Endothelial cell of umbilical vein (primary cell): ENCODE results near the gene HTT.

Source experiments
- EZH2 ChIP-seq: IDR thresholded peaks from 2 replicates; pipeline ENCODE4 v1.6.1; 2012; ENCODE audit warnings: borderline replicate concordance, low read depth, mild to moderate bottlenecking, moderate library complexity, low read length, inconsistent platforms; ENCODE audit not compliant: severe bottlenecking
- FOS ChIP-seq: IDR thresholded peaks from 2 replicates; pipeline ENCODE4 v1.6.1; 2011; ENCODE audit warnings: mild to moderate bottlenecking, low read length, moderate library complexity, borderline replicate concordance; ENCODE audit not compliant: insufficient read depth
- GATA2 ChIP-seq: IDR thresholded peaks from 2 replicates; pipeline ENCODE4 v1.7.0; 2011; ENCODE audit warnings: low read depth, mild to moderate bottlenecking, moderate library complexity, mixed read lengths, low read length; ENCODE audit not compliant: insufficient read length, insufficient read depth
- JUN ChIP-seq: IDR thresholded peaks from 2 replicates; pipeline ENCODE4 v1.6.1; 2011; ENCODE audit warnings: borderline replicate concordance, low read depth; ENCODE audit not compliant: insufficient read length, insufficient read depth
- MYC ChIP-seq: IDR thresholded peaks from one replicate; pipeline ENCODE4 v1.6.1; 2011; ENCODE audit warnings: mild to moderate bottlenecking, low read depth, low read length
- POLR2A ChIP-seq: IDR thresholded peaks from 2 replicates; pipeline ENCODE4 v1.6.1; 2012; ENCODE audit warnings: low read depth, mild to moderate bottlenecking, control low read depth, low read length
- POLR2AphosphoS5 ChIP-seq: IDR thresholded peaks from 2 replicates; pipeline ENCODE4 v1.6.1; 2012; ENCODE audit warnings: low read depth, mild to moderate bottlenecking, control low read depth, low read length, moderate library complexity; ENCODE audit not compliant: insufficient read depth
- TF ChIP-seq, protein P1 (sequence below), 2 donors: IDR thresholded peaks; 1 replicate in 1 of 2; 2 replicates in 1 of 2; pipeline ENCODE4 v1.5.1; 2011; ENCODE audit warnings: low read length in 2 of 2, mild to moderate bottlenecking in 2 of 2, moderate library complexity in 2 of 2, control low read depth in 1 of 2, inconsistent platforms in 1 of 2, low read depth in 1 of 2; ENCODE audit not compliant: insufficient read depth in 1 of 2; ENCODE audit errors: extremely low read depth in 1 of 2
- TF ChIP-seq, protein P2 (sequence below): IDR thresholded peaks from 2 replicates; pipeline ENCODE4 v1.6.1; 2011; ENCODE audit not compliant: insufficient read depth, insufficient read length

DNA sequence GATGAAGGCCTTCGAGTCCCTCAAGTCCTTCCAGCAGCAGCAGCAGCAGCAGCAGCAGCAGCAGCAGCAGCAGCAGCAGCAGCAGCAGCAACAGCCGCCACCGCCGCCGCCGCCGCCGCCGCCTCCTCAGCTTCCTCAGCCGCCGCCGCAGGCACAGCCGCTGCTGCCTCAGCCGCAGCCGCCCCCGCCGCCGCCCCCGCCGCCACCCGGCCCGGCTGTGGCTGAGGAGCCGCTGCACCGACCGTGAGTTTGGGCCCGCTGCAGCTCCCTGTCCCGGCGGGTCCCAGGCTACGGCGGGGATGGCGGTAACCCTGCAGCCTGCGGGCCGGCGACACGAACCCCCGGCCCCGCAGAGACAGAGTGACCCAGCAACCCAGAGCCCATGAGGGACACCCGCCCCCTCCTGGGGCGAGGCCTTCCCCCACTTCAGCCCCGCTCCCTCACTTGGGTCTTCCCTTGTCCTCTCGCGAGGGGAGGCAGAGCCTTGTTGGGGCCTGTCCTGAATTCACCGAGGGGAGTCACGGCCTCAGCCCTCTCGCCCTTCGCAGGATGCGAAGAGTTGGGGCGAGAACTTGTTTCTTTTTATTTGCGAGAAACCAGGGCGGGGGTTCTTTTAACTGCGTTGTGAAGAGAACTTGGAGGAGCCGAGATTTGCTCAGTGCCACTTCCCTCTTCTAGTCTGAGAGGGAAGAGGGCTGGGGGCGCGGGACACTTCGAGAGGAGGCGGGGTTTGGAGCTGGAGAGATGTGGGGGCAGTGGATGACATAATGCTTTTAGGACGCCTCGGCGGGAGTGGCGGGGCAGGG is 568 bp downstream of the HTT start:
- TF ChIP-seq POLR2A = no peak
- TF ChIP-seq, protein P1, sequence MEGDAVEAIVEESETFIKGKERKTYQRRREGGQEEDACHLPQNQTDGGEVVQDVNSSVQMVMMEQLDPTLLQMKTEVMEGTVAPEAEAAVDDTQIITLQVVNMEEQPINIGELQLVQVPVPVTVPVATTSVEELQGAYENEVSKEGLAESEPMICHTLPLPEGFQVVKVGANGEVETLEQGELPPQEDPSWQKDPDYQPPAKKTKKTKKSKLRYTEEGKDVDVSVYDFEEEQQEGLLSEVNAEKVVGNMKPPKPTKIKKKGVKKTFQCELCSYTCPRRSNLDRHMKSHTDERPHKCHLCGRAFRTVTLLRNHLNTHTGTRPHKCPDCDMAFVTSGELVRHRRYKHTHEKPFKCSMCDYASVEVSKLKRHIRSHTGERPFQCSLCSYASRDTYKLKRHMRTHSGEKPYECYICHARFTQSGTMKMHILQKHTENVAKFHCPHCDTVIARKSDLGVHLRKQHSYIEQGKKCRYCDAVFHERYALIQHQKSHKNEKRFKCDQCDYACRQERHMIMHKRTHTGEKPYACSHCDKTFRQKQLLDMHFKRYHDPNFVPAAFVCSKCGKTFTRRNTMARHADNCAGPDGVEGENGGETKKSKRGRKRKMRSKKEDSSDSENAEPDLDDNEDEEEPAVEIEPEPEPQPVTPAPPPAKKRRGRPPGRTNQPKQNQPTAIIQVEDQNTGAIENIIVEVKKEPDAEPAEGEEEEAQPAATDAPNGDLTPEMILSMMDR (IDR thresholded peaks at IDR 0.05; ENCODE audit: extremely low read depth in 1 of 2, insufficient read depth in 1 of 2, low read depth in 1 of 2, low read length in 2 of 2) = no peak
- no peak for TF ChIP-seq MYC
- TF ChIP-seq EZH2 = no peak
- no peak for TF ChIP-seq JUN
- TF ChIP-seq POLR2AphosphoS5 = no peak
- TF ChIP-seq GATA2 = no peak
- TF ChIP-seq, protein P2, sequence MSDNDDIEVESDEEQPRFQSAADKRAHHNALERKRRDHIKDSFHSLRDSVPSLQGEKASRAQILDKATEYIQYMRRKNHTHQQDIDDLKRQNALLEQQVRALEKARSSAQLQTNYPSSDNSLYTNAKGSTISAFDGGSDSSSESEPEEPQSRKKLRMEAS = no peak
- TF ChIP-seq FOS = no peak
